NCI-H524 treated with DMSO at 0.1 percent for 48 hours (cell line): ENCODE data around the gene RAB11FIP3.
"Not testable (repeated sequence)": the region's sequence is repeated elsewhere in the genome, so short reads cannot be mapped to it uniquely, and the experiment has no call there.

ENCODE experiments used
- DNase-seq: peaks from one replicate; lab custom pipeline; 2025; lab: John Stamatoyannopoulos, UW

Gene RAB11FIP3

GRCh38 chr16:425082-425718, at the start of gene RAB11FIP3:
Gene RAB11FIP3, plus strand, starts transcription at chr16:425649. Its CDS starts 358 bp downstream, at chr16:426007.
- peak; percentile 45 for DNase-seq

GRCh38 chr16:375927-376816, 49.3 kb upstream of the RAB11FIP3 start:
- no peak for DNase-seq

GRCh38 chr16:376817-377418, 48.5 kb upstream of the RAB11FIP3 start:
- no peak for DNase-seq

GRCh38 chr16:377419-377951, 48.0 kb upstream of the RAB11FIP3 start:
- no peak for DNase-seq

GRCh38 chr16:378113-378820, 47.2 kb upstream of the RAB11FIP3 start:
- not testable (repeated sequence) for DNase-seq

- no peak for DNase-seq
Observed at GRCh38 chr16:378821-379182, 46.6 kb upstream of the RAB11FIP3 start.

GRCh38 chr16:379183-379960, 46.1 kb upstream of the RAB11FIP3 start:
- no peak for DNase-seq

- DNase-seq, result no peak
Observed at GRCh38 chr16:379961-380761, 45.3 kb upstream of the RAB11FIP3 start.

- DNase-seq, result no peak
Observed at GRCh38 chr16:380762-381011, 44.8 kb upstream of the RAB11FIP3 start.

- DNase-seq, result no peak
Observed at GRCh38 chr16:381012-381788, 44.2 kb upstream of the RAB11FIP3 start.

- no peak for DNase-seq
Observed at GRCh38 chr16:381789-382717, 43.4 kb upstream of the RAB11FIP3 start, which contains the start of gene PGAP6. Gene PGAP6, minus strand, starts transcription at chr16:381978. Its CDS starts 157 bp downstream, at chr16:381821.

- DNase-seq, result no peak
Observed at GRCh38 chr16:383326-384051, 42.0 kb upstream of the RAB11FIP3 start.

GRCh38 chr16:386641-387156, 38.8 kb upstream of the RAB11FIP3 start:
- no peak for DNase-seq

GRCh38 chr16:387761-388666, 37.4 kb upstream of the RAB11FIP3 start:
- not testable (repeated sequence) for DNase-seq

GRCh38 chr16:389352-389751, 36.1 kb upstream of the RAB11FIP3 start:
- no peak for DNase-seq

GRCh38 chr16:391885-392335, 33.5 kb upstream of the RAB11FIP3 start:
- no peak for DNase-seq
